A549 treated with dexamethasone at 1 μM for 4 hours (cell line): Measurements from ENCODE around the gene POGLUT3. TPM values are rescaled to one million over a fixed set of nuclear protein-coding genes. Genes with fewer than 3 reads are reported as not detected.

ENCODE experiments used
- total RNA-seq: library from RNA; stranded (reverse); fragments of 200-300 nt; extraction: Qiagen RNA extraction; gene quantifications from 5 replicates; pipeline ENCODE4 v1.2.3, GENCODE V29; 2022

POGLUT3 gene, protein sequence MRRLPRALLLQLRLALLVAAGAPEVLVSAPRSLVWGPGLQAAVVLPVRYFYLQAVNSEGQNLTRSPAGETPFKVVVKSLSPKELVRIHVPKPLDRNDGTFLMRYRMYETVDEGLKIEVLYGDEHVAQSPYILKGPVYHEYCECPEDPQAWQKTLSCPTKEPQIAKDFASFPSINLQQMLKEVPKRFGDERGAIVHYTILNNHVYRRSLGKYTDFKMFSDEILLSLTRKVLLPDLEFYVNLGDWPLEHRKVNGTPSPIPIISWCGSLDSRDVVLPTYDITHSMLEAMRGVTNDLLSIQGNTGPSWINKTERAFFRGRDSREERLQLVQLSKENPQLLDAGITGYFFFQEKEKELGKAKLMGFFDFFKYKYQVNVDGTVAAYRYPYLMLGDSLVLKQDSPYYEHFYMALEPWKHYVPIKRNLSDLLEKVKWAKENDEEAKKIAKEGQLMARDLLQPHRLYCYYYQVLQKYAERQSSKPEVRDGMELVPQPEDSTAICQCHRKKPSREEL
- 8.6 to 11.5 TPM (median 11.2 TPM) in 5 replicates for total RNA-seq

DNA sequence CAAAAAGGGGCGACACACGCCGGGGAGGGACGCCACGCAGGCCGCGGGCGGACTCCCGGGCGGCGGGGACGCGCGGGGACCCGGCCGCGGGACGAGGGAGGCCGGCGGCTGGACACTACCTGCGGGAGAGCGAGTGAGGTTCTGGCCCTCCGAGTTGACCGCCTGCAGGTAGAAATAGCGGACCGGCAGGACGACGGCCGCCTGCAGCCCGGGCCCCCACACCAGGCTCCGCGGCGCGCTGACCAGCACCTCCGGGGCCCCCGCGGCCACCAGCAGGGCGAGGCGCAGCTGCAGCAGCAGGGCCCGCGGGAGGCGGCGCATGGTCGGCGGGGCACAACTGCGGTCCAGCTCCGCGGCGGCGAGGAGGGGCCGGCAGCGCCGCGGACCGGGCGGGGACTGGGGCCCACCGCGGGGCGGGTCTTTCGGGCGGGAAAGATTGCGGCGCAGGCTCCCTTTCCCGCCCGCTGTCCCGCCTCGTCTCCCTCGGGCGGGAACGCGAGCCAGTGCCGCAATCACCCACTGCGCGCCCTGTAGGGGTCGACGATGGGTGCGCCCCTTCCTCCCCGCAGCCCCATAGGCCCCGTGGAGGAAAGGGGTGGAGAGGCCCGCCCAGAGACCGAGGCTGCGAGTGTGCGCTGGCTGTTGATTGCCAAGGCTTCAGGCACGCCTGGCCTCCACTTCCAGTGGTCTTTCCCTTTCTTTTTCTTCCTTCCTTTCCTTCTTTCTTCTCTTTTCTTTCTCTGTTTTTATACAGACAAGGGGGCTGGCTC is at the start of gene POGLUT3:
Gene POGLUT3 (minus strand): TSS at position 339 of the 770 bp plus-strand sequence. CDS start 18 bp downstream, at position 321.

DNA sequence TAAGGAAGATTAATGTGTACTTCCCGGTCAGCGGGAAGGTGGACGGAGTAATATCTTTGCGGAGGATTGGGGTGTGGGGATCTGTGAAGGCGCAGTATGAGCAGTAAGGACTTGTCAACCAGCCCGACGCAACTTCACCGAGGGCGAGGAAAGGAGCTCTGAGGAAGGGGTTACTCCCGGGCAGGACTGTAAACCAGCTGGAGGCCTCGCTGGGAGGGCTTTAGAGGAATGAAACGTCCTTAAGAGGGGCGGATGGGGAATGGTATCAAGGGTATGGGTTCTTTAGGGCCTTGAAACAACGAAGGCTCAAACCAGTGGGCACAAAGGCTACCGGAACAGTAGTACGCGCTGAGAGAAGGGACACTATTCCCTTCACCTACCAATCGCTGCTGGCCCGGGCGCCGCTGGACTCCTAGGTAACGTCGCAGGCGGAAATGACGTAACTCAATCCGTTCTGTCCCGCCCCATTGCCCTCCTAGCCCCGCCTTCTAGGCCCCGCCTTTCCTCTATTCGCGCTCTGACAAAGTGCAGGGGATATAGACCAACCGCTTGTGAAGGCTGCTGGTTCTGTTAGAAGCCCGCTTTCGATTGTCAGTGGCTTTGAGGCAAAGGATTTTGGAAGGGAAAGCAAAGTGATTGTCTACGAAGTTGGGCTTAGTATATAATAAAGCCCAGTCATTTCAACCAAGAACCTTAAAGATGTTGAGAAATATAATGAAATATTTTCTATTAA is 30.9 kb downstream of the POGLUT3 start, which contains the start of gene C11orf65:
Gene C11orf65 (minus strand): TSS at position 439 of the 733 bp plus-strand sequence. CDS start 5,970 bp downstream, outside the sequence.

Other genes with a start within 250 kb of the POGLUT3 start
- gene C11orf65, start 30.9 kb downstream of the POGLUT3 start, total RNA-seq, result 0.13 to 0.31 TPM (median 0.26 TPM) in 5 replicates
- gene EXPH5, start 95.4 kb upstream of the POGLUT3 start, total RNA-seq, result 0.05 to 0.06 TPM (median 0.05 TPM) in 4 of 5 replicates, not detected in the other
- 33.9 to 40.3 TPM (median 36.7 TPM) in 5 replicates for gene DDX10, start 166.7 kb upstream of the POGLUT3 start, total RNA-seq